ENCODE data around the gene TBC1D19. TPM values are rescaled to one million over a fixed set of nuclear protein-coding genes. Genes with fewer than 3 reads are reported as not detected.
A peak's percentile ranks its signal among the peaks of the same experiment; 100 is the strongest.

TBC1D19 gene
- total and polyA plus RNA-seq, 9 of the 15 experiments (the other 6 are each of a cell fraction or from before 2014, with no cell fraction given): 0.73 to 5.6 (median 3.7) TPM

GRCh38 chr4:26787461-26788340 is 203.8 kb downstream of the TBC1D19 start (continued):
- TF ChIP-seq JUND (IDR thresholded peaks at IDR 0.05; ENCODE audit: borderline replicate concordance, low read depth, low read length) (peak; percentile 82), JUND (tag; IDR thresholded peaks at IDR 0.05; ENCODE audit: borderline replicate concordance, low read depth, low read length) (peak; percentile 64; the same call in 2 of the 3 replicates), EP300 (IDR thresholded peaks at IDR 0.05; ENCODE audit: low read length) (peak; percentile 41; the same call in 1 of the 2 replicates), ZNF12 (CRISPR knock-in tag; IDR thresholded peaks at IDR 0.05) (no peak), MTA2 (IDR thresholded peaks at IDR 0.05; ENCODE audit: low read depth) (0 out of 2 replicates have a peak, but pooled peaks have one; percentile 31), CXXC5 (CRISPR knock-in tag; IDR thresholded peaks at IDR 0.05) (peak; percentile 15; the same call in 1 of the 2 replicates), ZNF239 (CRISPR knock-in tag; IDR thresholded peaks at IDR 0.05) (no peak), KDM1A (IDR thresholded peaks at IDR 0.05) (peak; percentile 51 to 68; a peak in 3 of 4 replicates), MNT (conservative IDR thresholded peaks at IDR 0.05) (0 out of 4 replicates have a peak, but pooled peaks of 1 of the 2 experiments have one; percentile 15), ZNF766 (CRISPR knock-in tag; conservative IDR thresholded peaks at IDR 0.05) (peak; percentile 54; the same call in 1 of the 2 replicates), ZNF644 (tag; IDR thresholded peaks at IDR 0.05; ENCODE audit: low read depth) (no peak), CTCF (IDR thresholded peaks at IDR 0.05 in 2 of 3, conservative IDR thresholded peaks at IDR 0.05 in 1 of 3; ENCODE audit: insufficient read depth in 2 of 3, low read depth in 1 of 3, low read length in 3 of 3) (peak; percentile 37 to 52 (median 47)), ADNP (tag; IDR thresholded peaks at IDR 0.05) (no peak), GATAD2A (IDR thresholded peaks at IDR 0.05) (no peak), ATF2 (CRISPR knock-in tag; IDR thresholded peaks at IDR 0.05) (no peak), RNF2 (IDR thresholded peaks at IDR 0.05) (no peak), U2AF1 (optimal IDR thresholded peaks at IDR 0.05; ENCODE audit: low read depth, low read length) (no peak), ZNF41 (CRISPR knock-in tag; conservative IDR thresholded peaks at IDR 0.05) (no peak), SMARCE1 (IDR thresholded peaks at IDR 0.05) (peak; percentile 72; the same call in 1 of the 2 replicates), PBX2 (CRISPR knock-in tag; IDR thresholded peaks at IDR 0.05; ENCODE audit: low read depth) (no peak), PBX2 (tag; conservative IDR thresholded peaks at IDR 0.05; ENCODE audit: low read depth) (0 out of 2 replicates have a peak, but pooled peaks have one; percentile 9)
